ENCODE data around the gene SIK2. TPM values are rescaled to one million over a fixed set of nuclear protein-coding genes. Genes with fewer than 3 reads are reported as not detected.
"Not testable (repeated sequence)": the region's sequence is repeated elsewhere in the genome, so short reads cannot be mapped to it uniquely, and the experiment has no call there.

SIK2 gene
- total RNA-seq, 1 donor from 2014 or later = 19.0 TPM

DNA sequence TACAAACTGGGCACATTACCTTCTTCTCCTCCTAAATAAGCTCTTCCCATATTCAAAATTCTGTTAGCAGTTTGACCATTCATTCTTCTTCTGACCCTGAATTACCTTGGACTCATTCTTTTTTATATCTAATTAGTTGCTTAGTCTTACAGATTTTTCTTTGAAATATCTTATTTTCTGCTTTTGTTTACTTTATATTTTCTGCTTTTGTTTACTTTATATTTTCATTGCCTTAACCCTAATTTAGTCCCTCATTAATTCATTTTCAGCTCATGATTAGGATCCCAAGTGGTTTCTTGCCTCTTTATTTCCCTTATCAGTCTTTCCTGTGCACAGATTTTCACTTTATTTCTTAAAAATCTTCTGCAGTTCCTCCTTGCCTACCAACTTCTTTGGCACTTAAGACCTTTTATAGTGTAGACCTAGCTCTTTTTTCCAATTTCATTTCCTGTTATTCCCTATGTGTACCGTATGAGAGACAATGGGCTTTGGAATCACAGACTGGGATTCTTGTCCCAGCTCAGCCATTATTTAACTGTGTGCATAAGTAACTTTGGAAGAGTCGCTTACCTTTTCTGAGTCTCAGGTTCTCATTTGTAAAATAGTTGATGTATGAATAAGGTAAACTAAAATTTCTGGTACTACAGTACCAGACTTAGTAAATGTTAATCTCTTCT lies 39.2 kb downstream of the SIK2 start:
- Mint-ChIP-seq H3K4me1 (ENCODE audit: unreplicated experiment) (peaks cover 22% of the 10 kb centered on the region), H3K36me3 (ENCODE audit: unreplicated experiment) (peaks cover 19% of the 10 kb centered on the region), H3K27ac (ENCODE audit: unreplicated experiment) (no peak overlapping the region), H3K27me3 (ENCODE audit: unreplicated experiment) (no peaks in the 10 kb centered on the region), H3K9me3 (ENCODE audit: unreplicated experiment) (no peaks in the 10 kb centered on the region), H3K4me3 (ENCODE audit: unreplicated experiment) (no peak overlapping the region)
- DNase-seq (ENCODE audit: extremely low spot score, unreplicated experiment) = no peak
- TF ChIP-seq, protein P1, sequence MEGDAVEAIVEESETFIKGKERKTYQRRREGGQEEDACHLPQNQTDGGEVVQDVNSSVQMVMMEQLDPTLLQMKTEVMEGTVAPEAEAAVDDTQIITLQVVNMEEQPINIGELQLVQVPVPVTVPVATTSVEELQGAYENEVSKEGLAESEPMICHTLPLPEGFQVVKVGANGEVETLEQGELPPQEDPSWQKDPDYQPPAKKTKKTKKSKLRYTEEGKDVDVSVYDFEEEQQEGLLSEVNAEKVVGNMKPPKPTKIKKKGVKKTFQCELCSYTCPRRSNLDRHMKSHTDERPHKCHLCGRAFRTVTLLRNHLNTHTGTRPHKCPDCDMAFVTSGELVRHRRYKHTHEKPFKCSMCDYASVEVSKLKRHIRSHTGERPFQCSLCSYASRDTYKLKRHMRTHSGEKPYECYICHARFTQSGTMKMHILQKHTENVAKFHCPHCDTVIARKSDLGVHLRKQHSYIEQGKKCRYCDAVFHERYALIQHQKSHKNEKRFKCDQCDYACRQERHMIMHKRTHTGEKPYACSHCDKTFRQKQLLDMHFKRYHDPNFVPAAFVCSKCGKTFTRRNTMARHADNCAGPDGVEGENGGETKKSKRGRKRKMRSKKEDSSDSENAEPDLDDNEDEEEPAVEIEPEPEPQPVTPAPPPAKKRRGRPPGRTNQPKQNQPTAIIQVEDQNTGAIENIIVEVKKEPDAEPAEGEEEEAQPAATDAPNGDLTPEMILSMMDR (IDR thresholded peaks at IDR 0.05) = no peak

DNA sequence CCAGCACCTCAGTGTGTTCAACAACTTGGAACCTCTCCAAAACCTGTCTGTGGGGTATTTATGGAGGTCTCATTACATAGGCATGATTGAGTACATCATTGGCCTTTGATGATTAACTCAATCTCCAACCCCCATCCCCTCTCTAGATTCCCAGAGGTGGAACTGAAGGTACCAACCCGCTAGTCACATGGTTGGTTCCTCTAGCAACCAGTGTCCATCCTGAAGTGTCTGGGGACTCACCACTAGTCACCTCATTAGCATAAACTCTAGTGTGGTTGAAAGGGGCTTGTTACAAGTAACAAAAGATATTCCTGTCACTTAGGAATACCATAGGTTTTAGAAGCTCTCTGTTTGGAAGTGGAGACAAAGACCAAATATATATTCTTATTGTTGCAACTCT lies 40.3 kb downstream of the SIK2 start:
- Mint-ChIP-seq H3K27me3 (ENCODE audit: unreplicated experiment) (no peaks in the 10 kb centered on the region), H3K4me1 (ENCODE audit: unreplicated experiment) (peaks cover 16% of the 10 kb centered on the region), H3K4me3 (ENCODE audit: unreplicated experiment) (no peak overlapping the region), H3K36me3 (ENCODE audit: unreplicated experiment) (peaks cover 17% of the 10 kb centered on the region), H3K27ac (ENCODE audit: unreplicated experiment) (no peak overlapping the region), H3K9me3 (ENCODE audit: unreplicated experiment) (no peaks in the 10 kb centered on the region)
- no peak for DNase-seq (ENCODE audit: extremely low spot score, unreplicated experiment)
- TF ChIP-seq, protein P1 (IDR thresholded peaks at IDR 0.05) = no peak

DNA sequence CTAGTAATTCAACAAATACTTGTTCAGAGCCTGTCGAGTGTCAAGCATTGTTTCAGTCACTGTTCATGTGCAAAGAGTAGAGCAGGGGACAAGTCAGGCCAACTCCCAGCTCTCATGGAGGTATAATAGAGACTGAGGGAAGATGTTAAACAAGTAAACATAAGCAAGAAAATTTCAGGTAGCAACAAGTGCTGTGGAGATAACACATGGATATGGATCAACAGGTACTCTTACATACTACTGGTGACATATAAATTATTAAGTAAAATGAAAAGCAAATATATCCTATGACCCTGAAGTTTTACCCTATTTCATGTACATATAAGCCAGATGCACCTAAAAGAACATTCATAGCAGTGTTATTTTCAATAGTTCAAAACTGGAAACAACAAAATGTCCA lies 42.7 kb downstream of the SIK2 start:
- H3K4me1 Mint-ChIP-seq (ENCODE audit: unreplicated experiment) = no peaks in the 10 kb centered on the region
- H3K4me3 Mint-ChIP-seq (ENCODE audit: unreplicated experiment) = no peak overlapping the region
- H3K36me3 Mint-ChIP-seq (ENCODE audit: unreplicated experiment) = peaks cover 10% of the 10 kb centered on the region
- no peaks in the 10 kb centered on the region for H3K9me3 Mint-ChIP-seq (ENCODE audit: unreplicated experiment)
- DNase-seq (ENCODE audit: extremely low spot score, unreplicated experiment) = no peak
- H3K27me3 Mint-ChIP-seq (ENCODE audit: unreplicated experiment) = no peaks in the 10 kb centered on the region
- TF ChIP-seq, protein P1 (IDR thresholded peaks at IDR 0.05) = no peak
- no peak overlapping the region for H3K27ac Mint-ChIP-seq (ENCODE audit: unreplicated experiment)

DNA sequence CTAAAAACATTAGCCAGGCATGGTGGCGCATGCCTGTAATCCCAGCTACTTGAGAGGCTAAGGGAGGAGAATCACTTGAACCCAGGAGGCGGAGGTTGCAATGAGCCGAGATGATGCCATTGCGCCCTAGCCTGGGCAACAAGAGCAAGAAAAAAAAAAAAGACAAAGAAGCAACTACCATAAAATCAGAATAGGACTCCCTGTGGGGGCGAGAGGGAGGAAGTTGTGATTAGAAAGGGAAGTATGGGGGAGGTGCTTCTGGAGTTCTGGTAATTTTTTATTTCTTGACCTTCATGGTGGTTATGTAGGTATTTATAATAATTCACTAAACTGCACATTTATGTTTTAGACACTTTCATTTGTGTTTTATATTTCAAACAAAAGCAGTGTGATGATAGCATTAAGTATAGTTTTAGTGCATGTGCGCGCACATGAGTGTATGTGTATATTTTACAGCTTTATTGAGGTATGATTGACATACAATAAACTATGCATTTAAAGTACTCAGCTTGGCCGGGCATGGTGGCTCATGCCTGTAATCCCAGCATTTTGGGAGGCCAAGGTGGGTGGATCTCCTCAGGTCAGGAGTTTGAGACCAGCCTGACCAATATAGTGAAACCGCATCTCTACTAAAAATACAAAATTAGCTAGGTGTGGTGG lies 43.5 kb downstream of the SIK2 start:
- no peak for DNase-seq (ENCODE audit: extremely low spot score, unreplicated experiment)
- Mint-ChIP-seq H3K36me3 (ENCODE audit: unreplicated experiment) (peaks cover 10% of the 10 kb centered on the region), H3K27ac (ENCODE audit: unreplicated experiment) (no peak overlapping the region), H3K4me3 (ENCODE audit: unreplicated experiment) (no peak overlapping the region), H3K4me1 (ENCODE audit: unreplicated experiment) (no peaks in the 10 kb centered on the region), H3K27me3 (ENCODE audit: unreplicated experiment) (no peaks in the 10 kb centered on the region), H3K9me3 (ENCODE audit: unreplicated experiment) (no peaks in the 10 kb centered on the region)
- TF ChIP-seq, protein P1 (IDR thresholded peaks at IDR 0.05) = no peak

DNA sequence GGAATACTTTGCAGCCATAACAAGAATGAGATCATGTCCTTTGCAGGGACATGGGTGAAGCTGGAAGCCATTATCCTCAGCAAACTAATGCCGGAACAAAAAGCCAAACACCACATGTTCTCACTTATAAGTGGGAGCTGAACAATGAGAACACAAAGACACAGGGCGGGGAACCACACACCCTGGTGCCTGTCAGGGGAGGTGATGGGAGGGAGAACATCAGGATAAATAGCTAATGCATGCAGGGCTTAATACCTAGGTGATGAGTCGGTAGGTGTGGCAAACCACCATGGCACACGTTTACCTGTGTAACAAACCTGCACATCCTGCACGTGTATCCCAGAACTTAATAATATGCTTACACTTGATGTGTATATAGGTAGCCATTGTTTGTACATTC lies 49.1 kb downstream of the SIK2 start:
- not testable (repeated sequence) for H3K27me3 Mint-ChIP-seq (ENCODE audit: unreplicated experiment)

More for the DNA sequence above, 49.1 kb downstream of the SIK2 start:
- H3K4me3 Mint-ChIP-seq (ENCODE audit: unreplicated experiment); DNase-seq (ENCODE audit: extremely low spot score, unreplicated experiment); H3K27ac Mint-ChIP-seq (ENCODE audit: unreplicated experiment); H3K36me3 Mint-ChIP-seq (ENCODE audit: unreplicated experiment); H3K9me3 Mint-ChIP-seq (ENCODE audit: unreplicated experiment): not testable (repeated sequence)
- peaks cover 10% of the 10 kb centered on the region for H3K4me1 Mint-ChIP-seq (ENCODE audit: unreplicated experiment)
